Astrocyte (in vitro differentiated cells and primary cell): ENCODE data around the gene ARHGAP12.

Experiments used
- EZH2 ChIP-seq: IDR thresholded peaks from 2 replicates; pipeline ENCODE4 v1.6.1; 2012; ENCODE audit warnings: mild to moderate bottlenecking, low read length, inconsistent platforms; ENCODE audit not compliant: insufficient read depth
- TF ChIP-seq, protein P1 (sequence below): IDR thresholded peaks from 2 replicates; pipeline ENCODE4 v1.5.1; 2011; ENCODE audit warnings: low read depth, mild to moderate bottlenecking, inconsistent platforms, low read length, moderate library complexity; ENCODE audit not compliant: insufficient read depth

DNA sequence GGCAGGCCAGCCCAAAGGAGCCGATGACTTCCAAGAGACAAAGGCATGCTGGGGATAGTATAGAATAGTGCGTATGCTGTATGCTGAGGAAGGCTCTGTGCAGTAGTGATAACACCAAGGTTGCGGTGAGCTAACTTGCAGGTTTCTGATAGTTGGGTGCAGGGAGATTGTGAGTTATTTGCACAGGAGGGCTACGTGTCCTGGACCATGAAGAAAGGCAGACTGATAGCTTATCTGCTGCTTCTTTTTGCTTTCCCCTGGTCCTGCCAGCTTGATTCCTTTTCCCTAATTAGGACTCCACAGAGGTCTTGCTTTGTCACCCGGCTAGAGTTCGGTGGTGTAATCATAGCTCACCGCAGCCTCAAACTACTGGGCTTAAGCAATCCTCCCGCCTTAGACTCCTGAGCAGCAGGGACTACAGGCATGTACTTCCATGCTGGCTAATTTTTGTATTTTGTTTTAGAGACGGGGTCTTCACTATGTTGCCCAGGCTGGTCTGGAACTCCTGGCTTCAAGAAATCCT is 43.9 kb upstream of the ARHGAP12 start:
- TF ChIP-seq, protein P1, sequence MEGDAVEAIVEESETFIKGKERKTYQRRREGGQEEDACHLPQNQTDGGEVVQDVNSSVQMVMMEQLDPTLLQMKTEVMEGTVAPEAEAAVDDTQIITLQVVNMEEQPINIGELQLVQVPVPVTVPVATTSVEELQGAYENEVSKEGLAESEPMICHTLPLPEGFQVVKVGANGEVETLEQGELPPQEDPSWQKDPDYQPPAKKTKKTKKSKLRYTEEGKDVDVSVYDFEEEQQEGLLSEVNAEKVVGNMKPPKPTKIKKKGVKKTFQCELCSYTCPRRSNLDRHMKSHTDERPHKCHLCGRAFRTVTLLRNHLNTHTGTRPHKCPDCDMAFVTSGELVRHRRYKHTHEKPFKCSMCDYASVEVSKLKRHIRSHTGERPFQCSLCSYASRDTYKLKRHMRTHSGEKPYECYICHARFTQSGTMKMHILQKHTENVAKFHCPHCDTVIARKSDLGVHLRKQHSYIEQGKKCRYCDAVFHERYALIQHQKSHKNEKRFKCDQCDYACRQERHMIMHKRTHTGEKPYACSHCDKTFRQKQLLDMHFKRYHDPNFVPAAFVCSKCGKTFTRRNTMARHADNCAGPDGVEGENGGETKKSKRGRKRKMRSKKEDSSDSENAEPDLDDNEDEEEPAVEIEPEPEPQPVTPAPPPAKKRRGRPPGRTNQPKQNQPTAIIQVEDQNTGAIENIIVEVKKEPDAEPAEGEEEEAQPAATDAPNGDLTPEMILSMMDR, result no peak
- TF ChIP-seq EZH2, result no peak
